H9 (cell line): ENCODE data around the gene HERC3. TPM values are rescaled to one million over a fixed set of nuclear protein-coding genes. Genes with fewer than 3 reads are reported as not detected.

Experiments
- DNase-seq: peaks from one replicate; pipeline ENCODE4 v3.0.0-alpha.2; 2017
- H2AFZ ChIP-seq: one replicate; pipeline ENCODE4 v1.6.1; 2013; ENCODE audit warnings: mild to moderate bottlenecking, low read length, control low read depth, moderate library complexity
- H2AK5ac ChIP-seq: 2 replicates; pipeline ENCODE4 v1.6.1; 2013; ENCODE audit warnings: low read length, control low read depth, mixed read lengths; ENCODE audit not compliant: insufficient read length
- H2BK120ac ChIP-seq: one replicate; pipeline ENCODE4 v1.6.1; 2013; ENCODE audit warnings: low read depth, mild to moderate bottlenecking, low read length, control low read depth, inconsistent platforms; ENCODE audit not compliant: poor library complexity, severe bottlenecking
- H2BK12ac ChIP-seq: 2 replicates; pipeline ENCODE4 v1.6.1; 2013; ENCODE audit warnings: low read length, control low read depth, mixed read lengths, low read depth; ENCODE audit not compliant: insufficient read length
- H2BK15ac ChIP-seq: 2 replicates; pipeline ENCODE4 v1.6.1; 2013; ENCODE audit warnings: low read depth, low read length, control low read depth
- H2BK20ac ChIP-seq: one replicate; pipeline ENCODE4 v1.6.1; 2013; ENCODE audit warnings: low read depth, mild to moderate bottlenecking, low read length, control low read depth, inconsistent platforms; ENCODE audit not compliant: poor library complexity, severe bottlenecking
- H2BK5ac ChIP-seq: 2 replicates; pipeline ENCODE4 v1.6.1; 2013; ENCODE audit warnings: low read length, control low read depth, mixed read lengths; ENCODE audit not compliant: insufficient read length
- H3K14ac ChIP-seq: 2 replicates; pipeline ENCODE4 v1.6.1; 2013; ENCODE audit warnings: low read length, control low read depth; ENCODE audit not compliant: insufficient read depth
- H3K18ac ChIP-seq: 2 replicates; pipeline ENCODE4 v1.6.1; 2013; ENCODE audit warnings: low read depth, mild to moderate bottlenecking, mixed read lengths, low read length, control low read depth; ENCODE audit not compliant: insufficient read length
- H3K23ac ChIP-seq: 2 replicates; pipeline ENCODE4 v1.6.1; 2013; ENCODE audit warnings: low read length, control low read depth, mixed read lengths, low read depth; ENCODE audit not compliant: insufficient read length
- H3K23me2 ChIP-seq: 2 replicates; pipeline ENCODE4 v1.6.1; 2013; ENCODE audit warnings: low read depth, mild to moderate bottlenecking, mixed read lengths, low read length, control low read depth; ENCODE audit not compliant: insufficient read length, poor library complexity, severe bottlenecking
- H3K27ac ChIP-seq: 2 replicates; pipeline ENCODE4 v1.5.1; 2013; ENCODE audit warnings: low read length, control low read depth, mixed read lengths, low read depth; ENCODE audit not compliant: insufficient read length
- H3K27me3 ChIP-seq: 2 replicates; pipeline ENCODE4 v1.6.1; 2013; ENCODE audit warnings: low read length, control low read depth, inconsistent platforms; ENCODE audit not compliant: insufficient read depth
- H3K4ac ChIP-seq: 2 replicates; pipeline ENCODE4 v1.6.1; 2013; ENCODE audit warnings: low read depth, mild to moderate bottlenecking, control low read depth, inconsistent platforms, low read length, moderate library complexity
- H3K4me1 ChIP-seq: 2 replicates; pipeline ENCODE4 v1.6.1; 2013; ENCODE audit warnings: low read length, control low read depth, inconsistent platforms; ENCODE audit not compliant: insufficient read depth
- H3K4me2 ChIP-seq: 2 replicates; pipeline ENCODE4 v1.6.1; 2013; ENCODE audit warnings: low read length, control low read depth, mixed read lengths; ENCODE audit not compliant: insufficient read length, insufficient read depth
- H3K56ac ChIP-seq: 2 replicates; pipeline ENCODE4 v1.6.1; 2013; ENCODE audit warnings: low read depth, mild to moderate bottlenecking, mixed read lengths, low read length, control low read depth; ENCODE audit not compliant: insufficient read length
- H3K79me1 ChIP-seq: 2 replicates; pipeline ENCODE4 v1.6.1; 2013; ENCODE audit warnings: low read depth, mild to moderate bottlenecking, moderate library complexity, low read length, control low read depth, inconsistent platforms; ENCODE audit not compliant: insufficient read depth, poor library complexity, severe bottlenecking
- H3K79me2 ChIP-seq: 2 replicates; pipeline ENCODE4 v1.6.1; 2013; ENCODE audit warnings: low read length, control low read depth, inconsistent platforms; ENCODE audit not compliant: insufficient read depth
- H3K9ac ChIP-seq: 2 replicates; pipeline ENCODE4 v1.6.1; 2013; ENCODE audit warnings: low read length, control low read depth, mixed read lengths; ENCODE audit not compliant: insufficient read length; ENCODE audit errors: extremely low read depth
- H3K9me3 ChIP-seq: one replicate; pipeline ENCODE4 v1.6.1; 2013; ENCODE audit warnings: low read depth, low read length, inconsistent platforms; ENCODE audit not compliant: control insufficient read depth
- H3T11ph ChIP-seq: one replicate; pipeline ENCODE4 v1.6.1; 2013; ENCODE audit warnings: mild to moderate bottlenecking, low read length, control low read depth, inconsistent platforms
- H4K20me1 ChIP-seq: one replicate; pipeline ENCODE4 v1.6.1; 2013; ENCODE audit not compliant: control insufficient read depth, insufficient read length, insufficient read depth
- H4K5ac ChIP-seq: 2 replicates; pipeline ENCODE4 v1.6.1; 2013; ENCODE audit warnings: low read depth, mild to moderate bottlenecking, mixed read lengths, low read length, control low read depth; ENCODE audit not compliant: insufficient read length
- H4K8ac ChIP-seq: replicated peaks from 2 replicates; pipeline ENCODE4 v1.6.1; 2013; ENCODE audit warnings: low read length, control low read depth, mixed read lengths, low read depth; ENCODE audit not compliant: insufficient read length
- H4K91ac ChIP-seq: 2 replicates; pipeline ENCODE4 v1.6.1; 2013; ENCODE audit warnings: low read depth, mild to moderate bottlenecking, moderate library complexity, mixed read lengths, low read length, control low read depth; ENCODE audit not compliant: insufficient read length
- H3K27ac Mint-ChIP-seq, 3 experiments: 2 replicates in 2 of 3; 3 replicates in 1 of 3; pipeline ENCODE4 v1.8.0; 2020 to 2021; ENCODE audit warnings: mixed read lengths in 3 of 3, mild to moderate bottlenecking in 1 of 3, moderate library complexity in 1 of 3
- H3K27me3 Mint-ChIP-seq: 2 replicates; pipeline ENCODE4 v1.8.0; 2021; ENCODE audit warnings: low read depth, mild to moderate bottlenecking, moderate library complexity, mixed read lengths
- H3K36me3 Mint-ChIP-seq, 3 experiments: 2 replicates in 2 of 3; 3 replicates in 1 of 3; pipeline ENCODE4 v1.8.0; 2020 to 2021; ENCODE audit warnings: low read depth in 3 of 3, mixed read lengths in 3 of 3; ENCODE audit not compliant: insufficient read depth in 1 of 3
- H3K4me1 Mint-ChIP-seq, 2 experiments: 2 replicates each; pipeline ENCODE4 v1.8.0; 2020; ENCODE audit warnings: mixed read lengths in 2 of 2
- H3K4me3 Mint-ChIP-seq, 2 experiments: 2 replicates in 1 of 2; 3 replicates in 1 of 2; pipeline ENCODE4 v1.8.0; 2020 to 2021; ENCODE audit warnings: mild to moderate bottlenecking in 2 of 2, mixed read lengths in 2 of 2, moderate library complexity in 1 of 2
- H3K9me3 Mint-ChIP-seq, 2 experiments: 2 replicates in 1 of 2; 3 replicates in 1 of 2; pipeline ENCODE4 v1.8.0; 2020; ENCODE audit warnings: mild to moderate bottlenecking in 2 of 2, mixed read lengths in 2 of 2, moderate library complexity in 1 of 2
- WGBS: extraction: QIAGEN DNeasy Blood & Tissue Kit; methylation state at CpG from one replicate; pipeline ENCODE4 v1.1.7; 2013; ENCODE audit warnings: missing lambda C conversion rate, low lambda C conversion rate, mixed read lengths; ENCODE audit not compliant: insufficient read length; ENCODE audit errors: extremely low coverage; 5-methylcytosine and 5-hydroxymethylcytosine counted together
- total RNA-seq: library from RNA; stranded (reverse); gene quantifications from 2 replicates; pipeline ENCODE4 v1.2.1, GENCODE V29; 2021
- TF ChIP-seq, protein P1 (sequence below): fragments of 200-600 bp; sonication (generic); conservative IDR thresholded peaks from 3 replicates; pipeline ENCODE4 v1.8.0; 2021; ENCODE audit warnings: antibody characterized with exemption, mild to moderate bottlenecking

The HERC3 gene
- total RNA-seq, 1 experiment from 2014 or later: 2.9 TPM

DNA sequence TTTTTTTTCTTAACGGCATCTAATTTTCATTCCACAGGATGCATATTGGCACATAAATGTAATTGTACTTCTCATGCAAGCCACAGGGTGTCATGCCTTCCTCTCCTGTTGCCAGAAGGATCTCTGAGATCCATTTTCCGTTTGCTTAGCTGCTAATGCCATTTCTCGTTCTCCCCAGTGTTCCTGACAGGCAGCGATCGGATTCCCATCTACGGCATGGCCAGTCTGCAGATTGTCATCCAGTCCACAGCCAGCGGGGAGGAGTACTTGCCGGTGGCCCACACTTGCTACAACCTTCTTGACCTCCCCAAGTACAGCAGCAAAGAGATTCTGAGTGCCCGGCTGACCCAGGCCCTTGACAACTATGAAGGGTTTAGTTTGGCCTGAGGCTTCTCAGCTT lies 114.3 kb downstream of the HERC3 start:
- no peaks in the 10 kb centered on the region for H3K27me3 ChIP-seq
- no peak overlapping the region for H4K5ac ChIP-seq
- no peak for DNase-seq
- H2BK5ac ChIP-seq: no peak overlapping the region
- H2BK20ac ChIP-seq: no peak overlapping the region
- Mint-ChIP-seq H3K4me1 (no peaks in the 10 kb centered on the region), H3K27me3 (no peaks in the 10 kb centered on the region), H3K36me3 (0 out of 7 replicates have a peak, but pooled peaks cover 0 to 6% (median 0%) of the 10 kb centered on the region in 3 experiments), H3K4me3 (no peak overlapping the region), H3K9me3 (no peaks in the 10 kb centered on the region), H3K27ac (peak overlapping the region in 1 of 3 experiments; percentile 5; a peak in 1 of 7 replicates)
- H3K79me2 ChIP-seq: no peaks in the 10 kb centered on the region
- WGBS: no CpG with 5 or more reads among the region's 9 CpGs
- no peaks in the 10 kb centered on the region for H3K79me1 ChIP-seq
- H3K14ac ChIP-seq: no peak overlapping the region
- no peak overlapping the region for H3K56ac ChIP-seq
- H4K20me1 ChIP-seq: no peaks in the 10 kb centered on the region
- no peak overlapping the region for H2BK12ac ChIP-seq
- no peaks in the 10 kb centered on the region for H3K23me2 ChIP-seq
- no peak overlapping the region for H3K9ac ChIP-seq
- no peak overlapping the region for H3K23ac ChIP-seq
- H2AFZ ChIP-seq: no peak overlapping the region
- no peaks in the 10 kb centered on the region for H3K9me3 ChIP-seq
- no peak overlapping the region for H4K91ac ChIP-seq
- no peak overlapping the region for H2BK120ac ChIP-seq
- no peak overlapping the region for H3K27ac ChIP-seq
- H3K18ac ChIP-seq: no peak overlapping the region
- H3K4me2 ChIP-seq: no peak overlapping the region
- no peak overlapping the region for H2BK15ac ChIP-seq
- TF ChIP-seq, protein P1, sequence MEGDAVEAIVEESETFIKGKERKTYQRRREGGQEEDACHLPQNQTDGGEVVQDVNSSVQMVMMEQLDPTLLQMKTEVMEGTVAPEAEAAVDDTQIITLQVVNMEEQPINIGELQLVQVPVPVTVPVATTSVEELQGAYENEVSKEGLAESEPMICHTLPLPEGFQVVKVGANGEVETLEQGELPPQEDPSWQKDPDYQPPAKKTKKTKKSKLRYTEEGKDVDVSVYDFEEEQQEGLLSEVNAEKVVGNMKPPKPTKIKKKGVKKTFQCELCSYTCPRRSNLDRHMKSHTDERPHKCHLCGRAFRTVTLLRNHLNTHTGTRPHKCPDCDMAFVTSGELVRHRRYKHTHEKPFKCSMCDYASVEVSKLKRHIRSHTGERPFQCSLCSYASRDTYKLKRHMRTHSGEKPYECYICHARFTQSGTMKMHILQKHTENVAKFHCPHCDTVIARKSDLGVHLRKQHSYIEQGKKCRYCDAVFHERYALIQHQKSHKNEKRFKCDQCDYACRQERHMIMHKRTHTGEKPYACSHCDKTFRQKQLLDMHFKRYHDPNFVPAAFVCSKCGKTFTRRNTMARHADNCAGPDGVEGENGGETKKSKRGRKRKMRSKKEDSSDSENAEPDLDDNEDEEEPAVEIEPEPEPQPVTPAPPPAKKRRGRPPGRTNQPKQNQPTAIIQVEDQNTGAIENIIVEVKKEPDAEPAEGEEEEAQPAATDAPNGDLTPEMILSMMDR: peak; percentile 61
- H4K8ac ChIP-seq: no peak overlapping the region
- no peaks in the 10 kb centered on the region for H3K4me1 ChIP-seq
- no peak overlapping the region for H3K4ac ChIP-seq
- no peak overlapping the region for H2AK5ac ChIP-seq
- H3T11ph ChIP-seq: no peak overlapping the region
